GM23338 (cell line): ENCODE data around the gene RTF1. TPM values are rescaled to one million over a fixed set of nuclear protein-coding genes. Genes with fewer than 3 reads are reported as not detected.

Experiments used
- ATAC-seq: fragments of 200-7000 bp; cut with Tn5 transposase; 3 replicates; pipeline ENCODE4 v1.9.1; 2020
- DNase-seq: peaks from one replicate; pipeline ENCODE4 v3.0.0-alpha.2; 2015; ENCODE audit warnings: low spot score
- H2AFZ ChIP-seq: fragments of 200-600 bp; sonication (generic); 2 replicates; pipeline ENCODE4 v1.8.0; 2016; ENCODE audit warnings: antibody characterized with exemption, mild to moderate bottlenecking, moderate library complexity
- H3F3A ChIP-seq: fragments of 200-600 bp; sonication (generic); replicated peaks from 2 replicates; pipeline ENCODE4 v1.8.0; 2017; ENCODE audit warnings: antibody characterized with exemption, mixed run types, low read depth
- H3K27ac ChIP-seq: fragments of 200-600 bp; sonication (generic); 2 replicates; pipeline ENCODE4 v1.6.1; 2016; ENCODE audit warnings: low read depth
- H3K27me3 ChIP-seq: fragments of 200-600 bp; sonication (generic); 2 replicates; pipeline ENCODE4 v1.8.0; 2016; ENCODE audit warnings: mild to moderate bottlenecking, mixed run types, moderate library complexity; ENCODE audit not compliant: insufficient read depth
- H3K36me3 ChIP-seq: fragments of 200-600 bp; sonication (generic); 2 replicates; pipeline ENCODE4 v1.8.0; 2016; ENCODE audit warnings: mild to moderate bottlenecking; ENCODE audit not compliant: insufficient read depth
- H3K4me1 ChIP-seq: fragments of 200-600 bp; sonication (generic); 2 replicates; pipeline ENCODE4 v1.8.0; 2016; ENCODE audit warnings: mild to moderate bottlenecking, moderate library complexity; ENCODE audit not compliant: insufficient read depth
- H3K4me2 ChIP-seq: fragments of 200-600 bp; sonication (generic); 2 replicates; pipeline ENCODE4 v1.7.1; 2017; ENCODE audit warnings: mixed run types
- H3K4me3 ChIP-seq: fragments of 200-600 bp; sonication (generic); 2 replicates; pipeline ENCODE4 v1.6.1; 2016; ENCODE audit warnings: mixed run types
- H3K79me2 ChIP-seq: fragments of 200-600 bp; sonication (generic); replicated peaks from 2 replicates; pipeline ENCODE4 v1.8.0; 2017; ENCODE audit warnings: mild to moderate bottlenecking; ENCODE audit not compliant: insufficient read depth
- H3K9me2 ChIP-seq: fragments of 200-600 bp; sonication (generic); 2 replicates; pipeline ENCODE4 v1.8.0; 2017; ENCODE audit not compliant: insufficient read depth
- H4K20me1 ChIP-seq: fragments of 200-600 bp; sonication (generic); replicated peaks from 2 replicates; pipeline ENCODE4 v1.8.0; 2017; ENCODE audit warnings: mild to moderate bottlenecking; ENCODE audit not compliant: insufficient read depth
- H3K27ac Mint-ChIP-seq: 2 replicates; pipeline ENCODE4 v1.8.0; 2020; ENCODE audit warnings: inconsistent platforms, mild to moderate bottlenecking, moderate library complexity, mixed read lengths
- H3K27me3 Mint-ChIP-seq: 3 replicates; pipeline ENCODE4 v1.8.0; 2022; ENCODE audit warnings: low read depth, mild to moderate bottlenecking, moderate library complexity, mixed read lengths, inconsistent platforms; ENCODE audit not compliant: insufficient read depth, poor library complexity
- H3K36me3 Mint-ChIP-seq: 3 replicates; pipeline ENCODE4 v1.8.0; 2021; ENCODE audit warnings: low read depth, mild to moderate bottlenecking, inconsistent platforms, moderate library complexity, mixed read lengths
- H3K4me1 Mint-ChIP-seq: 3 replicates; pipeline ENCODE4 v1.8.0; 2020; ENCODE audit warnings: mild to moderate bottlenecking, inconsistent platforms, mixed read lengths
- H3K4me3 Mint-ChIP-seq: 3 replicates; pipeline ENCODE4 v1.8.0; 2021; ENCODE audit warnings: moderate library complexity, mild to moderate bottlenecking, inconsistent platforms, mixed read lengths
- H3K9me3 Mint-ChIP-seq: 3 replicates; pipeline ENCODE4 v1.8.0; 2020; ENCODE audit warnings: moderate library complexity, mild to moderate bottlenecking, inconsistent platforms, mixed read lengths
- CREB1 ChIP-seq: fragments of 250-450 bp; sonication (Bioruptor Pico); IDR thresholded peaks from 2 replicates; pipeline ENCODE4 v1.5.0; 2020; ENCODE audit warnings: low read depth, mild to moderate bottlenecking, moderate library complexity
- EZH2phosphoT487 ChIP-seq: fragments of 200-600 bp; sonication (generic); IDR thresholded peaks from one replicate; pipeline ENCODE4 v1.8.1; 2018; ENCODE audit warnings: antibody characterized with exemption; ENCODE audit not compliant: unreplicated experiment
- JUNB ChIP-seq: IDR thresholded peaks from one replicate; pipeline ENCODE4 v1.6.1; 2016; ENCODE audit warnings: antibody characterized with exemption; ENCODE audit not compliant: unreplicated experiment
- NANOG ChIP-seq: IDR thresholded peaks from 2 replicates; pipeline ENCODE4 v1.6.1; 2016; ENCODE audit warnings: antibody characterized with exemption, borderline replicate concordance
- POLR2AphosphoS5 ChIP-seq: IDR thresholded peaks from 2 replicates; pipeline ENCODE4 v1.6.1; 2016; ENCODE audit warnings: antibody characterized with exemption, low read depth
- REST ChIP-seq: IDR thresholded peaks from one replicate; pipeline ENCODE4 v1.6.1; 2018; ENCODE audit warnings: antibody characterized with exemption; ENCODE audit not compliant: unreplicated experiment
- ZNF114 ChIP-seq: fragments of 250-450 bp; sonication (Bioruptor Pico); IDR thresholded peaks from 2 replicates; pipeline ENCODE4 v1.5.0; 2020; ENCODE audit warnings: mild to moderate bottlenecking, moderate library complexity
- ZNF331 ChIP-seq: fragments of 250-450 bp; sonication (Bioruptor Pico); IDR thresholded peaks from 2 replicates; pipeline ENCODE4 v1.5.0; 2020; ENCODE audit warnings: low read depth, mild to moderate bottlenecking, moderate library complexity
- polyA plus RNA-seq: library from polyadenylated mRNA; unstranded; fragments of >200 nt; fragmentation: Nextera tagmentation; extraction: Ambion mirVana; gene quantifications from 2 replicates; pipeline ENCODE4 v1.2.1, GENCODE V29; 2016
- total RNA-seq: library from RNA; depleted of rRNA; stranded (reverse); fragments of >200 nt; shearing (Covaris generic); gene quantifications from 2 replicates; pipeline ENCODE4 v1.2.3, GENCODE V29; 2014
- TF ChIP-seq, protein P1 (sequence below): IDR thresholded peaks from 2 replicates; pipeline ENCODE4 v1.6.1; 2016; ENCODE audit warnings: antibody characterized with exemption
- TF ChIP-seq, protein P2 (sequence below), 2 experiments: fragments of 200-600 bp in 1 of 2; sonication (generic) in 1 of 2; conservative IDR thresholded peaks; 2 replicates each; pipeline versions ENCODE4 v1.5.1 to v1.6.1; 2016 to 2017; ENCODE audit warnings: antibody characterized with exemption in 2 of 2, low read depth in 2 of 2, mild to moderate bottlenecking in 2 of 2, moderate library complexity in 1 of 2

RTF1 gene
- total and polyA plus RNA-seq, 2 experiments from 2014 or later: 38.1 to 298 TPM

GRCh38 chr15:41490355-41490754 lies 73.5 kb downstream of the RTF1 start:
- Mint-ChIP-seq H3K4me3 (no peak overlapping the region), H3K4me1 (peaks cover 9% of the 10 kb centered on the region), H3K27ac (no peak overlapping the region), H3K36me3 (peaks cover 3% of the 10 kb centered on the region; the same call in 1 of the 3 replicates), H3K27me3 (peaks cover 48% of the 10 kb centered on the region), H3K9me3 (no peaks in the 10 kb centered on the region; the same call in 2 of the 3 replicates)
- Histone ChIP-seq H3K4me3 (no peak overlapping the region), H3K27ac (no peak overlapping the region), H4K20me1 (no peaks in the 10 kb centered on the region; the same call in 1 of the 2 replicates), H3F3A (peaks cover 11% of the 10 kb centered on the region), H3K79me2 (no peaks in the 10 kb centered on the region), H2AFZ (no peak overlapping the region), H3K9me2 (no peaks in the 10 kb centered on the region), H3K4me1 (peaks cover 11% of the 10 kb centered on the region), H3K36me3 (no peaks in the 10 kb centered on the region), H3K27me3 (peaks cover 53% of the 10 kb centered on the region), H3K4me2 (no peak overlapping the region)
- no peak for DNase-seq
- no peak for ATAC-seq
- TF ChIP-seq NANOG (no peak), CREB1 (CRISPR knock-in tag) (no peak), REST (no peak), POLR2AphosphoS5 (no peak)

- H3K4me1 ChIP-seq: peaks cover 16% of the 10 kb centered on the region
- Mint-ChIP-seq H3K9me3 (no peaks in the 10 kb centered on the region; the same call in 2 of the 3 replicates), H3K36me3 (peaks cover 3% of the 10 kb centered on the region; the same call in 1 of the 3 replicates), H3K27me3 (peaks cover 59% of the 10 kb centered on the region), H3K27ac (no peak overlapping the region), H3K4me1 (peaks cover 14% of the 10 kb centered on the region), H3K4me3 (no peak overlapping the region)
- DNase-seq (no peak), ATAC-seq (no peak)
- no peak overlapping the region for H3K27ac ChIP-seq
- H3K36me3 ChIP-seq: no peaks in the 10 kb centered on the region
- H4K20me1 ChIP-seq: no peaks in the 10 kb centered on the region; the same call in none of the 2 replicates
- H2AFZ ChIP-seq: no peak overlapping the region
- TF ChIP-seq ZNF114: no peak
- no peak for TF ChIP-seq EZH2phosphoT487
- TF ChIP-seq, protein P1, sequence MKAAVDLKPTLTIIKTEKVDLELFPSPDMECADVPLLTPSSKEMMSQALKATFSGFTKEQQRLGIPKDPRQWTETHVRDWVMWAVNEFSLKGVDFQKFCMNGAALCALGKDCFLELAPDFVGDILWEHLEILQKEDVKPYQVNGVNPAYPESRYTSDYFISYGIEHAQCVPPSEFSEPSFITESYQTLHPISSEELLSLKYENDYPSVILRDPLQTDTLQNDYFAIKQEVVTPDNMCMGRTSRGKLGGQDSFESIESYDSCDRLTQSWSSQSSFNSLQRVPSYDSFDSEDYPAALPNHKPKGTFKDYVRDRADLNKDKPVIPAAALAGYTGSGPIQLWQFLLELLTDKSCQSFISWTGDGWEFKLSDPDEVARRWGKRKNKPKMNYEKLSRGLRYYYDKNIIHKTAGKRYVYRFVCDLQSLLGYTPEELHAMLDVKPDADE: no peak
- no peak for TF ChIP-seq REST
- no peak for TF ChIP-seq NANOG
- no peak for TF ChIP-seq CREB1 (CRISPR knock-in tag)
- TF ChIP-seq POLR2AphosphoS5: no peak
- TF ChIP-seq ZNF331 (CRISPR knock-in tag): no peak
- TF ChIP-seq JUNB: no peak
- TF ChIP-seq, protein P2, sequence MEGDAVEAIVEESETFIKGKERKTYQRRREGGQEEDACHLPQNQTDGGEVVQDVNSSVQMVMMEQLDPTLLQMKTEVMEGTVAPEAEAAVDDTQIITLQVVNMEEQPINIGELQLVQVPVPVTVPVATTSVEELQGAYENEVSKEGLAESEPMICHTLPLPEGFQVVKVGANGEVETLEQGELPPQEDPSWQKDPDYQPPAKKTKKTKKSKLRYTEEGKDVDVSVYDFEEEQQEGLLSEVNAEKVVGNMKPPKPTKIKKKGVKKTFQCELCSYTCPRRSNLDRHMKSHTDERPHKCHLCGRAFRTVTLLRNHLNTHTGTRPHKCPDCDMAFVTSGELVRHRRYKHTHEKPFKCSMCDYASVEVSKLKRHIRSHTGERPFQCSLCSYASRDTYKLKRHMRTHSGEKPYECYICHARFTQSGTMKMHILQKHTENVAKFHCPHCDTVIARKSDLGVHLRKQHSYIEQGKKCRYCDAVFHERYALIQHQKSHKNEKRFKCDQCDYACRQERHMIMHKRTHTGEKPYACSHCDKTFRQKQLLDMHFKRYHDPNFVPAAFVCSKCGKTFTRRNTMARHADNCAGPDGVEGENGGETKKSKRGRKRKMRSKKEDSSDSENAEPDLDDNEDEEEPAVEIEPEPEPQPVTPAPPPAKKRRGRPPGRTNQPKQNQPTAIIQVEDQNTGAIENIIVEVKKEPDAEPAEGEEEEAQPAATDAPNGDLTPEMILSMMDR (conservative IDR thresholded peaks at IDR 0.05; ENCODE audit: low read depth in 2 of 2): no peak
- no peaks in the 10 kb centered on the region for H3K9me2 ChIP-seq
- H3F3A ChIP-seq: peaks cover 17% of the 10 kb centered on the region
- H3K27me3 ChIP-seq: peaks cover 69% of the 10 kb centered on the region
- H3K4me3 ChIP-seq: no peak overlapping the region
- H3K79me2 ChIP-seq: no peaks in the 10 kb centered on the region
- no peak overlapping the region for H3K4me2 ChIP-seq
Observed at GRCh38 chr15:41491889-41492288, 75.0 kb downstream of the RTF1 start.
